NCI-H1436 treated with DMSO at 0.1 percent for 48 hours (cell line): ENCODE measurements around the gene ZNF366.

ENCODE experiments used
- DNase-seq: peaks from one replicate; lab custom pipeline; 2025; lab: John Stamatoyannopoulos, UW

Gene ZNF366

DNA sequence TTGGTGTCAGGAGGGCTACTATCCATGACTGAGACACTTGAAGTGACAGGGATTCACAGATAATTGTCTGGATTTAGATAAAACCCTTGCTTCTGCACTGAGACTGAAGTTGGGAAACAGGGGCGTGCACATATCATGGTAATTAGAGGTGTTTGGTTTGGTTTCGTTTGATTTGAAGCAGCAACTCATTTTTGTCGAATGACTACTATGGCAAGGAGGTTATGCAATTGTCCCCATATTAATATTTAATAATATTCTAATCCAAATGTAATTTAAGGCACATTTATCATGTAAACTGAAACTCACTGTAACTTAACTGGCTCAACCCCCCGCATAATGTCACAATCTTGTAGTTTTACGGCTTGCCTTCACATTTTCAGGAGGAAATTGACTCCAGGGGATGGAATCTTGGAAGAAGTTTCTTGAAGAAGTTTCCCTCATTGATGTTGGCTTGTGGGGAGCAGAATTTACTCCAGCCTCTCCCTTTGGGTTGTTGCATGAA, 12.5 kb downstream of the ZNF366 start:
- no peak for DNase-seq

DNA sequence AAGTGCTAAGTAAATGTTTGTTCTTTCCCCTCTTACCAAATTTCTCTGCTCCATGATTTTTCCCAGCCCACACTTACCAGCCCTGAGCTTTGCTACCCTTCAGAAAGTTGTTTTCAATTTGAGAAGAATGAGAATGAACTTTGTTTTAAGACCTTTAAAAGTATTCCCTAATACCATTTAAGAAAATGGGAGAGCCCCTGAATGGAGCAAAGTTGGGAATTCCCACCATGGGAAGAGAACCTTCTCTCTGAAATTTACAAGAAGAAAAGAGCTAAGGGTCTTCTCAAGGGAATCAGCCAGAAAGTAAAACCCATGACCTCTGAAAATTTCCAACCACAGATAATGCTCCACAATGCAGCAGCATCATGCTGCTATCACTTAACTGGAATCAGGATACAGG, 17.7 kb downstream of the ZNF366 start:
- no peak for DNase-seq

DNA sequence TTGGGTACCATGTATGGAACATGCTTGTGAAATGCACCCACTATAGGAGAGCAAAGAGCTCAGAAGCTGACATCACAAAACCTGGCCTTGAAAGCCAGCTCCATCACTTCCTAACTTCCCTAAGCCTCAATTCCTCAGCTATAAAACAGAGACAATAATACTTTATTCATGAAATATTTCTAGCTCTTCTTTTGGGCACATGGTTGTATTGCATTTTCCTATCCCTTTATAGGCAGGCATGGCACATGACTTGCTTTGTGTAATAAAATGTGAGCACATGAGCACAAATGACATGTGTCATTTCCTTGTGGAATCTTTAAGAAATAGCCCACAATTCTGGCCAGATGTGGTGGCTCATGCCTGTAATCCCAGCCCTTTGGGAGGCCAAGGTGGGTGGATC, 18.5 kb downstream of the ZNF366 start:
- no peak for DNase-seq

DNA sequence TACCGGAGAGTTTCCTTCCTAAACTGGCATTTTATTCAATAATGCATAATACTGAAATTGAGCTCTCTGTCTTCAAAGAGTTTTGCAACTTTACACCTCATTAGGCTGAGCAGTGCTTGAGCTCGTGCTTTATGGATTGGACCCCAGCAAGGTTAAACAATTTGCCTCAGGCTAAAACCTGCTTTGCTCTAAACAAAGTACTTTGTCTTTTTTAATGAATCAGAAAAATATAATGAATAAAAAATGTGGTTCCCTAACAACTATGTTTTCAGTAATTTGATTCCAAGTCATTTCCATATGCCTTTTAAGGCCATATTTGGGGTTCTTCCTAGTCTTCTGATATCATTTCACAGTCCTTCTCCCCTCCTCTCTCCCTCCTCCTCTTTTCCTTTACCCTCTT, 20.0 kb downstream of the ZNF366 start:
- no peak for DNase-seq

DNA sequence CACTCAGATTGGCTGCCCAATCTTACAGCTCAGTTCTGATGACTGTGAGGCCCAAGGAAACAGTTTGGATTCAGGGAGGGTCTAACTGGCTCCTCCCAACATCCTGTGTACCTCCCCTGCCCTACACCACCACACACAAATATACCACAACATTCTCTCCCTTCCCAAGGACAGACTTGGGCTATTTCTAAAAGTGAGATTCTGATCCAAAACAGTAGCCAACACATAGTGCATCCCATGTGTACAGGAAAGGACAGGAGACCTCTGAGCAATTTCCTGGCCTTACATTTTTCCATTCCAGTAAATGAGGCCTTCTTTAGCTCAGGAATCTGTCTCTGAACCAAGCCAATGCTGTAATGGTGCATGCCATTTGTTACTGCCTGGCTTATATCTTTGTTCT, 20.8 kb downstream of the ZNF366 start:
- DNase-seq, result no peak

DNA sequence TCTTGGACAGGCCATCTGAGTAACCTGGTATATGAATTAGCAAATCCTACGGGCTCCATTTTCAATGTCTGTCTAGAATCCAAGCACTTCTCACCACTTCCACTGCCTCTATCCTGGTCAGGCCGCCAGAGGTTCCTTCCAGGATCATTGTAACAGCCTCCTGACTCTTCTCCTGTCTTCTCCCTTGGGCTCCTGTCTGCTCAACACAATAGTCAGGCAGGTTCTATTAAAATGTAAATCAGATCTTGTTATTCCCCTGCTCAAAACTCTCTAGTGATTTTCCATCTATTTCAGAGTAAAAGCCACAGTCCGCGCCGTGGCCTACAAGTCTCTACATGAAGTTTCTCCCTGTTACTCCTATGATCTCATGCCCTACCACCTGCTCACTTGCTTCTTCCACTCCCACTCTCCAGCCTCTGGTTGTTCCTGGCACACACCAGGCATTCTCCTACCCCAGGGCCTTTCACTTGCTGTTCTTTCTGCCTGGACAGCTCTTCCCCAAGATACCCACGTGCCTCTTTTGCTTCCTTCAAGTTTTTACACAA, 21.7 kb downstream of the ZNF366 start:
- no peak for DNase-seq

DNA sequence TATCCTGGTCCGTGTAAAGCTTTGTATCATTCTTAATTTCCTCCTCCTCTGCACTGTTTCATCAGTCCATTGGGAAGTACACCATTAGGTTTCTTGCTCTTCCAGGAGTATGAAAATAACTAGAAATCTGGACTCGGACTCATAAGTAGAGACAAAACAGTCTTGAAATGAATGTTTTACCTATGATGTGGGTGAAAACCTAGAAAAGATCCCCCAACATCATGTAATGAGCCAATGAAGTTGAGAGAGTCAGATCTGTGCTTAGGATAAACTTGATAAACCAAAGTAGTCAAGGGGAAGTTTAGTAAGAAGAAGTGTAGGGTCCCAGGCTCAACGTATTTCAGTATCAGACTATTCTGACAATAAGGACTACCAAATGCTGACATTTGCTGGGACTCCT, 25.2 kb downstream of the ZNF366 start:
- DNase-seq, result no peak

DNA sequence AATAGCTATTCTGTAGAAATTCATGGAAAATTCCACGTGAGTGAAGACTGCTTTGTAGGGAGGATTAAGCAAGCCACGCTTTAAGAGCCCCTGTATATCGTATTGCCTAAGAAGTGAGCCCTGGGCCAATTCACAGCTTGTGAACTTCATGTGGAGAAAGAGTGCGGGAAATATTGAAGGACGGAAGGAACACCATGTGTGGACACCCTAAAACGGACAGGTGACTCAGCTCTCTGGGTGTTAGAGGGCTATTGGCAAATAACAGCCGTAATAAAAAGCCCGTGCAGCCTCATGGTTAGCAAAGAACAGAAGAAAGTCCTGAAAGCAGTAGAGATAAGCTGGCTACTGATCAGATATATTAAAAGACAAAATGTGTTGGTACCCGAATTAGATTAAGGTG, 26.4 kb downstream of the ZNF366 start:
- no peak for DNase-seq

DNA sequence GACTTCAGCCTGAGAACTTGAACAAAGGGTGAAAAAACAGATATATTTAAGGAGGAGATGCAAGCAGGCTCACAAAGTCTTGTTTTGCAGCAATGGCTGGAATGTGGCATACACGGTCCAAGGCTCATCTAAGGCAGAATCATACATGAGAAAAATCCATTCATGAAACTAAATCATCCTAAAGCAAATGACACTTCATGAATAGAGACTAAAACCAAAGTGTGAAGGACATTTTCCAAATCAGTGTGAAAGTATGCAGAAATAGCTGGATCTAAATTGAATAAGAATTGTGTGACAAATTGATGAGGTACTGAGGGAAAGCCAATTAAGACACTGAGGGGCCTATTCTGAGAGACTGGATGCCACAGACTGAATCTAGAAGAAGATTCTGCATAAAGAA, 27.3 kb downstream of the ZNF366 start:
- DNase-seq, result no peak

DNA sequence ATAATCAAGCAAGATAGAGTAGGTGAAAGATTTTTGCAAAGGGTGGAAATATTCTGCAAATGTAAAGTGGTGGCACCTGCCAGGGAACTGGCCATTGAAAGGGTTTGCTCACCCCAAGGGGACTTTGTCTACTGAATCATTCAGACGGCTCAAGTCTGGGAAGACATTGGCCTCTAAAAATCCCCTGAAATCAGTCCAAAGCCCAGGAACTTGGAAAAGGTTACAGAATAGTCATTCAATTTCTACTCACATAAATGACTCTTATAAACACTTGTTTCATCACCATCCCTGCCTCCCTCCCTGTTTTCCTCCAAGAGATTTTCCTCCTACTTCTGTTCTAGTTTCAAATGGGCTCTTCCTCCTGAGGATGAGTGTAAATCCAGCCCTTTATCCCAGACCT, 28.5 kb downstream of the ZNF366 start:
- no peak for DNase-seq

DNA sequence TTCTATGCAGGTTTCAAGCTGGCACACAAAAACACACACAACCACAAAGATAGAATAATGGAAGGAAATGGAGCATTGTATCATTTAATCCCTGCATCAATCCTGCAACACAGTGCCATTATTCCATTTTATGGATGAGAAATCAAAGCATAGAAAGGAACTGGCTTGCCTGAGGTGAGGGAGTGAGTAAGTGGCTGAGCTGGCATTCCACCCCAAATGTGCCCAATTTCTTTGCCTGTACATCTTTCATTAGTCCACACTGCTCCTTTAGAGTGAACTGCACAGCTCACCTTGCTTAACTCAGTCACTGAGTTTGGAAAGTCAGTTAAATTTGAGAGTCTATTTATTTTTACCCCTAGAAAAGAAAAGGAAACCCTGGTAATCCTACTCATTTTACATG, 28.9 kb downstream of the ZNF366 start:
- no peak for DNase-seq

DNA sequence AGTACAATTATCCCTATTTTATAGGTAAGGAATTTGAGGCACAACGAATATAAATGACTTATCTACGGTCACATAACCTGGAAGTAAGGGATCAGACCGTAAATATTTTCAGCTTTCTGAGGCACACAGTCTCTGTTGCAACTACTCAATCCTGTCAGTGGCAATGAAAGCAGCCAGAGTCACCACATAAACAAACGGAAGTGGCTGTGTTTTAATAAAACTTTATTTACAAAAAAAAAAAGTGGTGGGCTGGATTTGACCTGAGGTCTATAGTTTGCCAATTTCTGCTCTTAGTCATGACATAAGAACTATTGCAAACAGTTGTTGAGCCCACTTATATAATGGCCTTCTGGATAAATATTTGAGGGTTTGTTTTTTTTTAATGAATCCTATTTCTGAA, 29.6 kb downstream of the ZNF366 start:
- no peak for DNase-seq

DNA sequence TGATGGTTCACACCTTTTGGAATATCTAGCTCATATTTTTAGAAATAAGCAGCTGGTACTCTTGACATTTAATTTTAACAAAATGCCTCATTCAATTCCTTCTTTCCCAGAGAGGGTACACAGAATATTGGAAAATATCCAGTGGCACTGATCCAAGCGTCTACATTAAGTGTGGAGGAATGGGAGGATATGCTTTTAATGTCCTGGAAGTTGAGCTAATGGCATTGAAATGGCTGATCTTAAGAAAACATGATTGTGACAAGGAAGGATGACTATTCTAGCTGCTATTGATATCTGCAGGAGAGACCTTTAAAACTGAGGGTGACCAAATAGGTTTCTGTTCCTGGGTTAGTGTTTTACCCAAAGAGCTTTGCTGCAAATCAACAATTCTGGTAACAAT, 30.0 kb downstream of the ZNF366 start:
- no peak for DNase-seq

DNA sequence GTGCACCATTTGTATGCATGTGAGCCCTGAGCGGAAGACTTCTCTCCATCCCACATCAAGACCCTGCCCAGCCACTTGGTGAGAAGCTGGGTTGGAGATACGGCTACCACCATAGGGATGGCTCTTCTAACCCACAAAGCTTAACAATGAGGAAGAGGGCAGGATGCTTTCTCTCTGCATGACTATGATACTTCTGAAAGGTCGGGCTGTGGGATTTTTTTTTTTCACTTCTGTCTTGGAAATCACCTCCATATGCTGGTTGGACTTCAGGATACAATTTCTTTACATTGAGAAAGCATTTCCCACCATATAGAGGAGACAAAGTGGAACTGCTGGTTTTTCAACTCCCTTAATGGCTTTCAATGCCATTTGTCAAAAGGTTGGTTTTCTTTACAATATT, 30.5 kb downstream of the ZNF366 start:
- DNase-seq, result no peak

DNA sequence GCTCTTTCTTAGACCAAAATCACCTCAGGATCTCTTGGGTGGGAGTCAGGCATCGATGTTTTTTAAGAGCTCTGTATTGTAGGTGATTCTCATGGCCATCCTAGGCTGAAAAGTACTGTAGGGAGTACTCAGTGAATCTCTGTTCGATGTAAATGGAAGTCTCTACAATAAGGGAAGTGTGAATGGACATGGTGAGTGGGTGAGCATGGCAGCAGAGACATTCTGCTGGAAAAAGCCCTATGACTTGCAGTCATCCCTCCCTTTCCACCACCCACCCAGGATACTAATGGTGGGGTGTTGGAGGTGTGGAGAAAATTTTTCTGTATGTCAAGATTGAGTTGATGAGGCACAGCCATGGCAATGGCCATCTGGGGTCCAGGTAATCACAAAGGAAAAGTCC, 30.9 kb downstream of the ZNF366 start:
- DNase-seq, result no peak

DNA sequence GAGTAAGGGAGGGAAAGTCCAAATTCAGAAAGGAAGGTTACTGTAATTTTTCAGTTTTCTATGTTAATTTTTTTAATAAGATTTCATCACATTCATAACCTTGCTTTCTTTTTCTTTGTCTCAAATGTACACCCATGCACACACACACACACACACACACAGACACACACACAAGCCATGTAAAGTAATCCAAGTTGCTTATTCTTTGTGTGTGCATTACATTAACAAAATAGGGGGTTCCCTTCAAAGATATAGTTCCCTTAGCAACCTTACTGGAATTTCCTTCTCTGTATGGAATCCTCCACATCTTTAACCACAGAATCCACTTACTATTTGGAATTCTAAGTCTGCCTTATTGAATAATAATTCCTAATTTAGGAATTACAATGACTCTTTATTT, 32.7 kb downstream of the ZNF366 start:
- no peak for DNase-seq

DNA sequence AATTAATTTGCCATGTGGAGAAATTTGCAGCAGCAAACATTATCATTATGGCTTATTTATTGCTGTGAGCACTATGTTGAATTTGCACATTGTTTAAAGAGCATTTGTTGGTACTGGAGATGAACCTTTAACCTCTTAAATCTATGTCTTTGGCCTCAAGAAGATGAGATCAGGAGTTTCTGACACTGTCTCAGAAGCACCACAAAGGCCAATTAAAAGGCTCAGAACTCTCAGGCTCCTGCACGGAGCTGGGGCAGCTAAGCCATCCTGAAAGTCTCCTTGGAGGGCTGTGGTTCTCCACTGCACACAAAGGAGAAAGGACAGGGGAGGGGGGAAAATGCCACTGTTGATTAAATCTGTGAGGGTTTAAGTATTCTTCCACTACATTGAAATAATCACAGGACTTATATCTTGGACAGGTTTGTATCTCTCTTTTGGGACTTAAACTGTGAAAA, 33.1 kb downstream of the ZNF366 start:
- DNase-seq, result no peak

DNA sequence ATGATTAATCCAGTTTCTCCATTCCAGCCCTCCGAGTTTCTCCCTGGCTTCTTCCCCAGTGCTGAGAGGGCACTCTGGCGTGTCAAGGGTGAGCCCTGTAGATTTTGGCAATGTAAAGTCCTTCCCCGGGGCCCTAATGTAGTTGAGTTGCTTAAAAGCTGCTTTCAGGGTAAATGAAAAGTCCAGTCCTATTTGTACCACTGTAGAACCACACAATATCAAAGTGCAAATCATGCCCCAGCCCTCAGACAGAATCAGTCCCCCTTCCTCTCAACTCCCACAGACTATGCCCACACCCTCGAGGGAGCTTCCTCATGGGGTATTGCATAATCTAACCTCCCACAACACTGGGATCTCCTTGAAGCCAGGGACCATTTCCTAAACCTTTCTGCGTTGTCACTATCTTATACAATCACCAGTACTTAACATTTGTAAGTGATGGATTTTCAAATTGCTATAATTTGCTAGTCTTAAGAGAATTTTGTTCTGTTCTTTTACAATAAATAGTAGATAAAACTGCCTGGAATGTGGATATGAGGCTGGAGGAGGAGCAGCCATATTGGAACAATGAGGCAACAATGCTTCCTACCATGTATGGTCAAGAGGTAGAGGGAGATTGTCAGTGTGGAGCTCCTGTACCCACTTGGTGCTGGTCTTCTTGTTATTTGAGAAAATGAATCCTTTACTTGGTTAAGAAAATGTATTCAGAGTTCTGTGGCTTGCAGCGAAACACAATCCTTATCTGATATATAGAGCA, 34.4 kb downstream of the ZNF366 start:
- no peak for DNase-seq

DNA sequence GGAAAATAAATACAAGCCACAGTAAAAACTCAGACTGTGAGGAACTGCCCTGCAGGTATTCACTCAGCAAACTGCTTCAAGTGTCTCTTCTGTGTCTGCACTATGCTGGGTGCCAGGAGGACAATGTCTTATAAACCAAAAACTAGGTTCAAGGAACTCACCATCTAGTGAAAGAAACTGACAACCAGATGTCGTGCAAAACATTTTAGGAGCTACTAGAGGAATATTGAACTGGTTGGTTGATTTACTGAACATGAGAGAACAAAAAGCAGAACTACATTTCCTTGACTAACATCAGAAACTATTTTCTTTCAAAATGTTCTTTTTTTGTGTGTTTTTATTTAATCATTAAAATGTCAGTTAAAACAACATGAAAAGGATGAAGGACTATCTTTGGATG, 35.2 kb downstream of the ZNF366 start:
- DNase-seq, result no peak

DNA sequence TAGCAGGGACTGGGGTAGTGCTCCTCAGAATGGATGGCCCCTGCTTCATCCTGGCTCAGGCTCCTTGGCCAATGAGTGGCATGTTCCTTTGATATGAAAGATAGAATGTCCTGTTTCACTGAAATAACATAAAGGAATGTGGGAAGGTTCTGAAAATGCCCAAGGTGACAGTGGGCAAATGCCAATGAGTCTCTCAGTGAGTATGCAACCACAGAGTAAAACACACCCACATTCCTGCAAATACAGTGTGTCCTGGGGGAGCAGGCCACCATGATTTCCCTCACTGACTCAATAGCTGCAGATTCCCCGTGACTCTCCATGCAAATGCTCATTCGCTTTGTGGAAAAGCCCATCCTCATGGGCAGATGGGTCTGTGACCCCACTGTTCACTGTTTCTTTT, 36.4 kb downstream of the ZNF366 start:
- no peak for DNase-seq

DNA sequence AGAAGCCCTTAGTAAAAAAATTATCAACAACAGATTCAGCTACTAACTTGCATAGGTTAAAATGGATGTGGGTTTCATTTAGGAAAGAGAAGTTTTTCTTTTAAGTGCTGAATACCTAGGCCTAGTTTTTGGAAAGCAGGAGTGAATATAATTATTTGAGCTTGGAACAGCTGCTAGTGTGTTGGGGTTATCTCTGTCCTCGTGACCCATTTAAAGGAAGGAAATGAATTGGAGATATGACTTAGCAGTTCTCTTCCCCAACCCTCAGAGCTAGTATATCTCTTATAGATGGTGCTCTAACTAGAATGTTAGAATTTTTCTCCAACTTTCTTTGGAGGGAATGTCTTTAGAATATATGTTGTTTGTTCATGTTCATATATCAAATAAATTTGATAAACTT, 38.6 kb downstream of the ZNF366 start:
- no peak for DNase-seq

DNA sequence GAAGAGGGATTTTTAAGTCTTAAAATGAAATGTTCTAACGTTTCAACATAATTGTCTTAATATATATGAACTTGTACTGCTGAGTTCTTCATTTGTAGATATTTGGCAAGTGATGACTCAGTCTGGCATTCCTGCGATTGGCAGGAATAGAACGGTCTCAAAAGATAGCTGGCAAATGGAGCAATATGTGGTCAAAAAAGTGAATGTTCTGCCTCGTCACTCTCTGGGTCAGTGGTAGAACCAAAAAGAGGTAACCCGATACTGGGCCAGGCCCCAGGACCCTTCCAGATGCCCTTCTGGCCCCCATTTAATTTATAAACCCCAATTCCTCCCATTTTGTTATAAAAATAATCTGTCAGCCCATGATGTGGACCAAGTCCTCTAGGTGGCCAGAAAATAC, 39.2 kb downstream of the ZNF366 start:
- no peak for DNase-seq

DNA sequence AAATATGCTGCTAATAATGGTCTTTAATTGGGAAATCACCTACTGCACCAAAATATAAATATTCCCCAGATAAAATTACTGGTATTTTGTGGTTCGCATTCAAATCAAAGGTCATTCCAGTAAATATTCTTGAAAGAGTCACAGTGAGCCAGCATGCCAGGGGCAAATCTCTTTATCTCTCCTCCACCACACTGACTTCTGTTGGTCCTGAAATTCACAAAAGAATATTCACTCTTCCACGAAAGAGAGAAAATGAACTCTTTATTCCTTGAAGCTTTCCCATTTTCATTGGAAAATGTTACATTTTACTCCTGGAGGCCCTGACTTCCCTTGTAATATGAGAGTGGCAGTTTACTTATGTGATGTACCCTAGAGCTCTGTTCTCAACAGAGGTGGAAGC, 39.7 kb downstream of the ZNF366 start:
- DNase-seq, result no peak
